HFFc6 (cell line): ENCODE data around the gene DMAC2. TPM values are rescaled to one million over a fixed set of nuclear protein-coding genes. Genes with fewer than 3 reads are reported as not detected.
"Not testable (repeated sequence)": the region's sequence is repeated elsewhere in the genome, so short reads cannot be mapped to it uniquely, and the experiment has no call there.

Experiments
- DNase-seq: peaks from one replicate; pipeline ENCODE4 v3.0.0-alpha.2; 2018
- H3K27ac Mint-ChIP-seq: 2 replicates; pipeline ENCODE4 v1.8.0; 2020; ENCODE audit warnings: mild to moderate bottlenecking, mixed read lengths
- H3K27me3 Mint-ChIP-seq: 2 replicates; pipeline ENCODE4 v1.8.0; 2021; ENCODE audit warnings: mild to moderate bottlenecking, moderate library complexity, mixed read lengths; ENCODE audit not compliant: insufficient read depth
- H3K36me3 Mint-ChIP-seq: 2 replicates; pipeline ENCODE4 v1.8.0; 2021; ENCODE audit warnings: low read depth, mixed read lengths
- H3K4me1 Mint-ChIP-seq: 2 replicates; pipeline ENCODE4 v1.8.0; 2020; ENCODE audit warnings: low read depth, mixed read lengths
- H3K4me3 Mint-ChIP-seq: 2 replicates; pipeline ENCODE4 v1.8.0; 2020; ENCODE audit warnings: mild to moderate bottlenecking, moderate library complexity, mixed read lengths
- H3K9me3 Mint-ChIP-seq: 2 replicates; pipeline ENCODE4 v1.8.0; 2020; ENCODE audit warnings: mild to moderate bottlenecking, mixed read lengths
- CTCF ChIP-seq: fragments of 200-600 bp; sonication (generic); IDR thresholded peaks from 2 replicates; pipeline ENCODE4 v1.5.0; 2021; ENCODE audit warnings: antibody characterized with exemption, mild to moderate bottlenecking
- total RNA-seq, 6 experiments: library from RNA; stranded (reverse); fragmentation: NEBNext Ultra II Directional; extraction: Animal tissue kit (Norgen Biotek cat#: 25700); gene quantifications; 2 replicates in 1 of 6; 3 replicates in 5 of 6; pipeline ENCODE4 v1.2.3, GENCODE V29; 2021

Gene DMAC2
- total RNA-seq, 6 experiments from 2014 or later = 42.8 to 52.2 (median 46.3) TPM

- Mint-ChIP-seq H3K4me1 (peaks cover 8% of the 10 kb centered on the region), H3K4me3 (no peak overlapping the region), H3K9me3 (no peaks in the 10 kb centered on the region), H3K36me3 (peaks cover 13% of the 10 kb centered on the region; the same call in 1 of the 2 replicates), H3K27me3 (peaks cover 2% of the 10 kb centered on the region; the same call in 1 of the 2 replicates), H3K27ac (no peak overlapping the region)
- no peak for TF ChIP-seq CTCF
- no peak for DNase-seq
These were observed 26.8 kb downstream of the DMAC2 start for GRCh38 chr19:41412953-41413352.

- Mint-ChIP-seq H3K27ac (no peak overlapping the region), H3K36me3 (peaks cover 13% of the 10 kb centered on the region; the same call in 1 of the 2 replicates), H3K9me3 (no peaks in the 10 kb centered on the region), H3K4me1 (peaks cover 8% of the 10 kb centered on the region), H3K4me3 (no peak overlapping the region), H3K27me3 (peaks cover 2% of the 10 kb centered on the region; the same call in 1 of the 2 replicates)
- no peak for TF ChIP-seq CTCF
- no peak for DNase-seq
These were observed 27.8 kb downstream of the DMAC2 start for GRCh38 chr19:41411968-41412265.

- peaks cover 8% of the 10 kb centered on the region for H3K4me1 Mint-ChIP-seq
- no peak overlapping the region for H3K27ac Mint-ChIP-seq
- H3K4me3 Mint-ChIP-seq = no peak overlapping the region
- no peak for TF ChIP-seq CTCF
- H3K9me3 Mint-ChIP-seq = no peaks in the 10 kb centered on the region
- DNase-seq = no peak
- peaks cover 13% of the 10 kb centered on the region; the same call in 1 of the 2 replicates for H3K36me3 Mint-ChIP-seq
- peaks cover 2% of the 10 kb centered on the region; the same call in 1 of the 2 replicates for H3K27me3 Mint-ChIP-seq
These were observed 28.4 kb downstream of the DMAC2 start for GRCh38 chr19:41411100-41411967.

- Mint-ChIP-seq H3K9me3 (no peaks in the 10 kb centered on the region), H3K36me3 (peaks cover 13% of the 10 kb centered on the region; the same call in 1 of the 2 replicates)
- no peak for DNase-seq
These were observed 29.2 kb downstream of the DMAC2 start for GRCh38 chr19:41410336-41411054.

GRCh38 chr19:41409288-41409687 lies 30.4 kb downstream of the DMAC2 start:
- Mint-ChIP-seq H3K4me1 (peaks cover 8% of the 10 kb centered on the region), H3K27ac (no peak overlapping the region), H3K9me3 (no peaks in the 10 kb centered on the region), H3K36me3 (peaks cover 9% of the 10 kb centered on the region; the same call in 1 of the 2 replicates), H3K27me3 (peaks cover 2% of the 10 kb centered on the region), H3K4me3 (no peak overlapping the region)
- TF ChIP-seq CTCF = no peak
- no peak for DNase-seq

More at GRCh38 chr19:41410336-41411054, 29.2 kb downstream of the DMAC2 start:
- H3K4me3 Mint-ChIP-seq = no peak overlapping the region
- H3K27ac Mint-ChIP-seq = peak overlapping the region; percentile 24; the same call in 1 of the 2 replicates
- peaks cover 2% of the 10 kb centered on the region; the same call in 1 of the 2 replicates for H3K27me3 Mint-ChIP-seq
- peaks cover 8% of the 10 kb centered on the region for H3K4me1 Mint-ChIP-seq
- TF ChIP-seq CTCF = no peak

GRCh38 chr19:41408846-41409245 lies 30.9 kb downstream of the DMAC2 start:
- H3K4me1 Mint-ChIP-seq, H3K4me3 Mint-ChIP-seq, DNase-seq, H3K27ac Mint-ChIP-seq, H3K9me3 Mint-ChIP-seq, H3K36me3 Mint-ChIP-seq, H3K27me3 Mint-ChIP-seq: not testable (repeated sequence)
